SU-DHL-6 (cell line): Measurements from ENCODE around the gene SPOCK3.

ENCODE experiments used
- EZH2phosphoT487 ChIP-seq: fragments of 200-600 bp; sonication (generic), shearing (Covaris generic); conservative IDR thresholded peaks from 2 replicates; pipeline ENCODE4 v1.6.1; 2018; ENCODE audit warnings: mild to moderate bottlenecking, antibody characterized with exemption, low read length, moderate library complexity, mixed read lengths
- TF ChIP-seq, protein P1 (sequence below): fragments of 200-600 bp; sonication (generic); IDR thresholded peaks from one replicate; pipeline ENCODE4 v1.5.1; 2017; ENCODE audit warnings: antibody characterized with exemption, mild to moderate bottlenecking, low read length, moderate library complexity; ENCODE audit not compliant: insufficient read depth, poor library complexity, severe bottlenecking

DNA sequence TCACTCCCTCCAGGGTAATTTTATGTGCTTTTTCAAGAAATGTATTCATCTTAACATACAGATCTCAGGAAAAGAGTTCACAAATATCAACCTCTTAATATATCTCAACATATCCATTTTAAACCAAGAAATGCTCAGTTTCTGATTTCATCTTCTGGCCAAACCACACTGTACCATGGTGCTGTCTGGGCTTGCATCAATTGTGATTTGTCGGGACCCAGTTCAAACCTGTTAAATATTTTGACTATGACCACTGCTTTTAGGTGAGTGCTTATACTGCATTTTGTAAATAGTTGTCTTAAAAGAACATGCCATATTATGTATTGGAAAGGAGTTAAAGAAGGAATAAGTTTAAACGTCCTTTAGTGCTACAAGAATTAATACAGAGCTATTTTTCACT, 352.1 kb downstream of the SPOCK3 start:
- TF ChIP-seq, protein P1, sequence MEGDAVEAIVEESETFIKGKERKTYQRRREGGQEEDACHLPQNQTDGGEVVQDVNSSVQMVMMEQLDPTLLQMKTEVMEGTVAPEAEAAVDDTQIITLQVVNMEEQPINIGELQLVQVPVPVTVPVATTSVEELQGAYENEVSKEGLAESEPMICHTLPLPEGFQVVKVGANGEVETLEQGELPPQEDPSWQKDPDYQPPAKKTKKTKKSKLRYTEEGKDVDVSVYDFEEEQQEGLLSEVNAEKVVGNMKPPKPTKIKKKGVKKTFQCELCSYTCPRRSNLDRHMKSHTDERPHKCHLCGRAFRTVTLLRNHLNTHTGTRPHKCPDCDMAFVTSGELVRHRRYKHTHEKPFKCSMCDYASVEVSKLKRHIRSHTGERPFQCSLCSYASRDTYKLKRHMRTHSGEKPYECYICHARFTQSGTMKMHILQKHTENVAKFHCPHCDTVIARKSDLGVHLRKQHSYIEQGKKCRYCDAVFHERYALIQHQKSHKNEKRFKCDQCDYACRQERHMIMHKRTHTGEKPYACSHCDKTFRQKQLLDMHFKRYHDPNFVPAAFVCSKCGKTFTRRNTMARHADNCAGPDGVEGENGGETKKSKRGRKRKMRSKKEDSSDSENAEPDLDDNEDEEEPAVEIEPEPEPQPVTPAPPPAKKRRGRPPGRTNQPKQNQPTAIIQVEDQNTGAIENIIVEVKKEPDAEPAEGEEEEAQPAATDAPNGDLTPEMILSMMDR = no peak
- no peak for TF ChIP-seq EZH2phosphoT487
